Activated effector memory CD4-positive, alpha-beta T cell treated with Interleukin-2 at 50 U/mL for 16 hours (primary cell): Measurements from ENCODE around the gene OGFR.

Experiments used
- DNase-seq: peaks from one replicate; pipeline ENCODE4 v3.0.0-alpha.2; 2020

OGFR gene

GRCh38 chr20:62828051-62828450 lies 23.4 kb downstream of the OGFR start:
- no peak for DNase-seq

GRCh38 chr20:62828511-62829230 lies 24.0 kb downstream of the OGFR start:
- no peak for DNase-seq

- no peak for DNase-seq
Observed at GRCh38 chr20:62829231-62830230, 24.9 kb downstream of the OGFR start.

DNA sequence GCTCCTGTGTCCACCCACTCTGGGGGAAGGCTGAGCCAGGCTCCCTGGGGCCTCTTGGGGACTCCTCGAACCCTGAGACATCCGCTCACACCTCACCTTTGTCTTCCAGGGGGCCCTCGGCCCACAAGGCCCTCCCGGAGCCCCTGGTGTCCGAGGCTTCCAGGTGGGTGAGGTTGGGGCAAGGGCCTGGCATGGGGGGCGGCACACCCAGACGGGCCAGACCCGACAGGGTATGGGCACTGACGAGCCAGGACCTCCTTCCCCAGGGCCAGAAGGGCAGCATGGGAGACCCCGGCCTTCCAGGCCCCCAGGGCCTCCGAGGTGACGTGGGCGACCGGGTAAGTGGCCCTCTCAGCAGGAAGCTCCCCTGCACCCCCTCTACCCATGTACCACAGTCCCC lies 25.6 kb downstream of the OGFR start:
- no peak for DNase-seq

DNA sequence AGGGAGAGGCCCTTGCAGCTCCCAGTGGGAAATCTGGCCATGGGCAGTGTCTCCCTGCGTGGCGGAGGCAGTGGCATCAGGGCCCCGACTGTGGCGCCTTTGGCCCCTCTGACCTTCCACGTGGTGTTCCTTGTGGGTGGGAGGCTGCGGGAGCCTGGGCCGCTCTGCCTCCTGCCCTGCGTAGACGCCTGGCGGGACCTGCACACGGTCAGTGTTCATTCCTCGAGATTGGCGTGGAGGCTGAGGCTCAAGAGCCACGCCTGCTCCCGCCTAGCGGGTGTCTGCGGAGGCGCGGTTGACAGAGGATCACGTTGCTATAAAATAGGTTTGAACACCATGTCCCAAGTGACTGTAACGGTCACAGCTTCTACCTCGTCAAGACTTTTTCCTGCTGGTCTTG lies 26.2 kb downstream of the OGFR start:
- DNase-seq: no peak

- DNase-seq: no peak
Observed at GRCh38 chr20:62831361-62831788, 26.7 kb downstream of the OGFR start.

GRCh38 chr20:62831854-62832211 lies 27.2 kb downstream of the OGFR start:
- DNase-seq: no peak

GRCh38 chr20:62832212-62832922 lies 27.7 kb downstream of the OGFR start:
- no peak for DNase-seq

DNA sequence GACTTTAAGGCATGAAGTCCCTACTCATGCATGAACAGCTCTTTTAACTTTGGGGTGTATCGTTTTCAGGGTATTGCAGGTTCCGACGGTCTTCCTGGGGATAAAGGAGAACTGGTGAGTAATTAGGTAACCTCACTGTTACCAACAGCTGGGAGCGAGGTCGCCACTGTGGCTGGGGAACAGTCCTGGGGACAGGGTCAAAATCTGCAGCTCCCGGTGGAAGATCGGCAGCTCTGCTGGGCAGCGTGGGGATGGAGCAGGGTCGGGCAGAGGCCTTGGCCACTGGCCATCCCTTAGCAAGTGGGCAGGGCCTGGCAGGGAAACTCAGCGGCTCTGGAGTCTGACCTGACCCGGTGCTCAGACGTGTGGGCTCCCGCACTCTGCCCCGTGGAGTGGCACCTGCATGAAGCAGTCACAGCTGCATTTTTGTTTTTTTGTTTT lies 28.3 kb downstream of the OGFR start:
- no peak for DNase-seq

DNA sequence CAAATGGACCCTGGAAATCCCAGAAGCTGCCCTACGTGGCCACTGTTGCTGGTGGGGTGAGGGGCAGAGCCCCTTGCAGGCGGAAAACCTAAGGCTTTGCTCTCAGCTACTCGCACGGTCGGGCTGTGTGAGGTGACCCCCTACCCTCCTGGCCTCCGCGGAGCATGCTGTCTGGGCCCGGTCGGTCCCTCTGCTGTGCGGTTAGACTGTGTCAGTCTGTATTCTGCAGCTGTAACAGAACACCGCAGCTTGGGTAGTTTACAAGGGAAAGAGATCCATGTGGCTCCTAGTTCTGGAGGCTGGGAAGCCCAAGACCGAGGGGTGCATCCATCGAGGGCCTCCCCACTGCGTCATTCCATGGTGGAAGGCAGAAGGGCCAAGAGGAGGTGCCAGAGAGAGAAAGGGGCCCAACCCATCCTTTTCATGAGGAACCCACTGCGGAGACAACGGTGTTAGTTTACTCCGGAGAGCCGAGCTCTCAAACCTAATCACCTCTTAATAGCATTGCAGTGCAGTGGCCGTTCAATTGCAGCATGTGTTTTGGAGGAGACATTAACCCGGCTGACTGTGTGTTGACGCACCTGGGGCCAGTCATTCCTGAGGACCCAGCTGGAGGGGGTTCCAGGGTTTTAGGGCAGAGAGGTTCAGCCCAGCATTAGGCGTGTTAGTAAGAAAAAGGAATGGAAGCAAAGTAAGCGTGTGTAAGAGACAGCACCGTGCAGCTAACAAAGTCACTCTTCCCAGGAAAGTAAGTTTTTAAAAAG lies 30.5 kb downstream of the OGFR start:
- DNase-seq: no peak

GRCh38 chr20:62835931-62836861 lies 31.6 kb downstream of the OGFR start:
- no peak for DNase-seq

DNA sequence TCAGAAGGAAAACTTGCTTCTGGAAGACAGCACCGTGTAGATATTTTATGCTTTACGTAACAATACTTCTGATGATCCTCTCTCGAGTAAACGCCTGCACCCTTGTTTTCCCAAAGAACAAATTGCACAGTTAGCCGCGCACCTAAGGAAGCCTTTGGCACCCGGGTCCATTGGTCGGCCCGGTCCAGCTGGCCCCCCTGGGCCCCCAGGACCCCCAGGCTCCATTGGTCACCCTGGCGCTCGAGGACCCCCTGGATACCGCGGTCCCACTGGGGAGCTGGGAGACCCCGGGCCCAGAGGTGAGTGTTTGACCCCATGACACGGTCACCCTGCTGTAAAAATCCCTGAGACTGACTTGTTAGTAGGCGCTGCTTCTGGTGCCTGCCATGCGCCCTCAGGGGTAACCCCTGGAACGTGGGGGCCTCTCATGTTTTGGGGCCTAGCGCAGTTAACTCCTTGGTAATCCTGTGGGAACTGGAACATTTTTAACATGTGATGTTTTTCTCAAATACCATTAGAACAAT lies 32.4 kb downstream of the OGFR start:
- no peak for DNase-seq

GRCh38 chr20:62837790-62838127 lies 33.1 kb downstream of the OGFR start:
- no peak for DNase-seq

DNA sequence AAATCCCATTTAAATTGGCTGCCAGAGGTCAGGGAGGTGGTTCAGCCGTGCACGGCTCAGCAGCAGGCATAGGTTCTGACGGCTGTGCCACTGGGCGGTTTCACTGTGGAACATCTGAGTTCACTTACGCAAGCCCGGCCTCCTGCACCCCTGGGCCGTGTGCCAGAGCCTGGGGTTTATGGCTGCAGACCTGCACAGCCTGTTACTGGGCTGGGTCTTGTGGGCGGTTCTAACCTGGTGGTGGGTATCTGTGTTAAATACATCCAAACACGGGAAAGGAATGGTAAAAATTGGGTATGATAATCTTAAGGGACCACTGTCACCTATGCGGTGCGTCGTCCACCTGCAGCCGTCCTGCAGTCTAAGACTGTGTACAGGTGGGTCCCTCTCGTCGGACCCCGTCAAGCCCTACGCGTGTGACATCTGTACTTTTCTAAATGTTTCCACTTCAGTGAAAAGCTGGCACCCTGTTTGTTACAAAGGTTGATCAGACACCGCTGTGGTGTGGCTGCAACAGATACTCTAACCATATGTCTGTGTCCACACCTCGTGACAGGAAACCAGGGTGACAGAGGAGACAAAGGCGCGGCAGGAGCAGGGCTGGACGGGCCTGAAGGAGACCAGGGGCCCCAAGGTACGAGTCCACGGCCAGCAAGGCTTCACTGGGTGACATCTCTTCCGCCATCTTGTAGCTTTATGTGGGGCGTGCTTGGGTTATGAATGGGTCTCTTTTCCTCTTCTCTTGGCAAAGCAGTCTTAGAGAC lies 33.7 kb downstream of the OGFR start:
- no peak for DNase-seq

- DNase-seq: no peak
Observed at GRCh38 chr20:62839261-62839660, 34.6 kb downstream of the OGFR start.

GRCh38 chr20:62839816-62840215 lies 35.2 kb downstream of the OGFR start:
- DNase-seq: no peak

GRCh38 chr20:62840244-62841197 lies 35.9 kb downstream of the OGFR start:
- no peak for DNase-seq

DNA sequence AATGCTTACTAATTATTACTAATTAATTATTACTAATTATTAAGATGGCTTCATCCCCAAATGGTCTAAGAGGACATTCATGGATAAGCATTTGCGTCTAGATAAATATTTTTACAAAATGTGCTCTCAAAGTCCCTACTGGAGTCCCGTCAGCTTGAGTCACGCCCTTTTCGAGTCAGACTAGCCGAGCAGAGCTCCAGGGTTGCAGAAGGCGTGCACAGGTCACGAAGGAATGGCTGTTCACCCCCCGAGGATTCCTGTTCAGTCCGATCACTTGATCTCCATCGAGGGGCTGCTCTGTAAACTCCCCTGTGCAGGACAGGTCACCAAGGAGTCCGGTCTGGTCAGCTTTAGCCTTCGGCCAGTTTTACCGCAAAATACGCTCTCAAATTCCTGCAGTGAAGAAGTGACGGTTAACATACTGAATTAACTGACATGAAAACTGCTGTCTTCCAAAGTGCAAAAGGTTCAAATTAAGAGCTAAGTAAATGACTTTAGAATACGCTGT lies 37.1 kb downstream of the OGFR start:
- no peak for DNase-seq

DNA sequence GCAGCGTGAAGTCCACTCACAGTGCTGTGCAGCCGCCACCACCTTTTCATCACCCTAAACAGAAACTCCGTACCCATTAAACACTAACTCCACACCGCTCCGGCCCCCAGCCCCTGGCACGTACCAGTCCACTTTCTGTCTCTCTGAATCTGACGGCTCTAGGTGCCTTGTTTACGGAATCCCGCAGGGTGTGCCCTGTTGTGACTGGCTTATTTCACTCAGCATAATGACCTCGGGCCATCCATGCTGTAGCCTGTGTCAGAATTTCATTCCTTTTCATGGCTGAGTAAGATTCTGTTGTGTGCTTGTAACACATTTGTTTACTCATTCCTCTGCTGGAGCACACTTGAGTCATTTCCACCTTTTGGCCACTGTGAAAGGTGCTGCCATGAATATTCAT lies 39.0 kb downstream of the OGFR start:
- DNase-seq: no peak
